Measurements from ENCODE around the gene HPSE. TPM values are rescaled to one million over a fixed set of nuclear protein-coding genes. Genes with fewer than 3 reads are reported as not detected.
"Not testable (repeated sequence)": the region's sequence is repeated elsewhere in the genome, so short reads cannot be mapped to it uniquely, and the experiment has no call there.

HPSE gene
- total RNA-seq, 1 donor from 2014 or later, result 1.8 TPM

DNA sequence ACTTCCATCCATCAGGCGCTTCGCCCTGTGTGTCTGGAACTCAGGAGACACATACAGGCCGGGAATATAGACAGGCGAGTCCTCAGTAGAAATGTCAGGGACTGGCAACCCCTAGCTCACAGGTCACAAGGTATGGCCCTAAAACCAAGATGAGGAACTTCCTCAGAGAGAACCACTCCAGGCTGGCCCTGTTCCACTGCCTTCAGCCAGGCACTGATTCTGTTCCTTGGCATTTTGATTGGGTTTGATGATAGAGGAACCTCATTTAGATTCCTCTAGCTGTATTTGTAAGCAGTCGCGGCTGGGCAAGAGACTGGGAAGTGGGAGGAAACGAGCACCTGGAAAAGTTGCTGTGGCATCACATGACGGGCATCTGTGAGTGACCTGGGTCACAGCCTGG, 8.1 kb downstream of the HPSE start:
- no peaks in the 10 kb centered on the region for H3K9me3 Mint-ChIP-seq (ENCODE audit: unreplicated experiment)
- TF ChIP-seq, protein P1, sequence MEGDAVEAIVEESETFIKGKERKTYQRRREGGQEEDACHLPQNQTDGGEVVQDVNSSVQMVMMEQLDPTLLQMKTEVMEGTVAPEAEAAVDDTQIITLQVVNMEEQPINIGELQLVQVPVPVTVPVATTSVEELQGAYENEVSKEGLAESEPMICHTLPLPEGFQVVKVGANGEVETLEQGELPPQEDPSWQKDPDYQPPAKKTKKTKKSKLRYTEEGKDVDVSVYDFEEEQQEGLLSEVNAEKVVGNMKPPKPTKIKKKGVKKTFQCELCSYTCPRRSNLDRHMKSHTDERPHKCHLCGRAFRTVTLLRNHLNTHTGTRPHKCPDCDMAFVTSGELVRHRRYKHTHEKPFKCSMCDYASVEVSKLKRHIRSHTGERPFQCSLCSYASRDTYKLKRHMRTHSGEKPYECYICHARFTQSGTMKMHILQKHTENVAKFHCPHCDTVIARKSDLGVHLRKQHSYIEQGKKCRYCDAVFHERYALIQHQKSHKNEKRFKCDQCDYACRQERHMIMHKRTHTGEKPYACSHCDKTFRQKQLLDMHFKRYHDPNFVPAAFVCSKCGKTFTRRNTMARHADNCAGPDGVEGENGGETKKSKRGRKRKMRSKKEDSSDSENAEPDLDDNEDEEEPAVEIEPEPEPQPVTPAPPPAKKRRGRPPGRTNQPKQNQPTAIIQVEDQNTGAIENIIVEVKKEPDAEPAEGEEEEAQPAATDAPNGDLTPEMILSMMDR (IDR thresholded peaks at IDR 0.05; ENCODE audit: partially characterized antibody, unreplicated experiment), result no peak
- H3K4me3 Mint-ChIP-seq (ENCODE audit: unreplicated experiment), result no peak overlapping the region
- H3K27me3 Mint-ChIP-seq (ENCODE audit: unreplicated experiment), result peaks cover 4% of the 10 kb centered on the region
- no peaks in the 10 kb centered on the region for H3K36me3 Mint-ChIP-seq (ENCODE audit: unreplicated experiment)
- no peak overlapping the region for H3K27ac Mint-ChIP-seq (ENCODE audit: unreplicated experiment)
- no peaks in the 10 kb centered on the region for H3K4me1 Mint-ChIP-seq (ENCODE audit: low read depth, unreplicated experiment)
- DNase-seq, result no peak

DNA sequence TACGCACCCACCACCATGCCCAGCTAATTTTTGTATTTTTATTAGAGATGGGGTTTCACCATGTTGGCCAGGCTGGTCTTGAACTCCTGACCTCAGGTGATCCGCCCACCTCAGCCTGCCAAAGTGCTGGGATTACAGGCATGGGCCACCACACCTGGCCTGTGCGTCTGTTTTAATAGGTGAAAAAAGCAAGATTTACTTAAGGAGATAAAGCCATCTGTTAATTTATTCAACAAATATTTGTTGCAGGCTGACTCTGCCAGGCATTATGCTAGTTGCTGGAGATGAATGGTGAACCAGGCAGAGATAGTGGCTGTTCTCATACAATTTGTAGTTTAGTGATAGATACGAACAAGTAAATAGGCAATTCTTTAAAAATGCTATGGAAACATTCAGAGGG, 9.3 kb downstream of the HPSE start:
- H3K9me3 Mint-ChIP-seq (ENCODE audit: unreplicated experiment); H3K4me3 Mint-ChIP-seq (ENCODE audit: unreplicated experiment); H3K27ac Mint-ChIP-seq (ENCODE audit: unreplicated experiment); H3K36me3 Mint-ChIP-seq (ENCODE audit: unreplicated experiment); H3K4me1 Mint-ChIP-seq (ENCODE audit: low read depth, unreplicated experiment); DNase-seq; H3K27me3 Mint-ChIP-seq (ENCODE audit: unreplicated experiment): not testable (repeated sequence)

DNA sequence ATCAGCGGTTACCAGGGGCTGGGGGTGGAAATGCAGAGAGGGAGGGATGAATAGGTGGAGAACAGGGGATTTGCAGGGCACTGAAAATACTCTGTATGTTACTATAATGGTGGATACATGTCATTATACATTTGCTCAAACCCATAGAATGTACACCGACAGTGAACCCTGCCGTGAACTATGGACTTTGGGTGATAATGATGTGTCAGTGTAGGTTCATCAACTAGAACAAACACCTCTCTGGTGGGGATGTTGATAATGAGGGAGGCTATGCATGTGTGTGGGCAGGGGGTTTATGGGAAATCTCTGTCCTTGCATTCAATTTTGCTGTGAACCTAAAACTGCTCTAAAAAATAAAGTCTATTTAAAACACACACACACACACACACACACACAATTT, 11.5 kb downstream of the HPSE start:
- Mint-ChIP-seq H3K36me3 (ENCODE audit: unreplicated experiment) (no peaks in the 10 kb centered on the region), H3K4me1 (ENCODE audit: low read depth, unreplicated experiment) (no peaks in the 10 kb centered on the region), H3K4me3 (ENCODE audit: unreplicated experiment) (no peak overlapping the region), H3K27me3 (ENCODE audit: unreplicated experiment) (no peaks in the 10 kb centered on the region), H3K27ac (ENCODE audit: unreplicated experiment) (no peak overlapping the region), H3K9me3 (ENCODE audit: unreplicated experiment) (no peaks in the 10 kb centered on the region)
- DNase-seq, result no peak
- TF ChIP-seq, protein P1 (IDR thresholded peaks at IDR 0.05; ENCODE audit: partially characterized antibody, unreplicated experiment), result no peak

DNA sequence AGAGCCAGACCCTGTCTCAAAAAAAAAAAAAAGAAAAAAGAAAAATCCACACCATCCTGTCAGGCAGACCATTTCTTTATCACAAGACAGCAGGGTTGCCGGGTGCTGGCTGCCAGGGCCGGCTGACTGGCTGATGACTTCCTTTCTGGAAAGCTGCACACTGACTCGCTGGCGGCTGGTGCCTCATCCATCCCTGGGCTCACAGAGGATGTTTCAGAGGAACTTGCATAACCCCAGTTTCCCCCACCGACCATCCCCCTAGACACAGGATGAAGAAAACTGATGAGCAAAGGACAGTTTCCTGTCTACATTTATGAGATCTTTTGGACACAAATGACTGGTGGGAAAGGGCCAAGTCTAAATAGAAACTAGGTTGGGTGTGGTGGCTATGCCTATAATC, 14.1 kb downstream of the HPSE start:
- H3K4me1 Mint-ChIP-seq (ENCODE audit: low read depth, unreplicated experiment), result no peaks in the 10 kb centered on the region
- H3K9me3 Mint-ChIP-seq (ENCODE audit: unreplicated experiment), result no peaks in the 10 kb centered on the region
- H3K27ac Mint-ChIP-seq (ENCODE audit: unreplicated experiment), result no peak overlapping the region
- no peak for DNase-seq
- TF ChIP-seq, protein P1 (IDR thresholded peaks at IDR 0.05; ENCODE audit: partially characterized antibody, unreplicated experiment), result no peak
- H3K36me3 Mint-ChIP-seq (ENCODE audit: unreplicated experiment), result no peaks in the 10 kb centered on the region
- no peak overlapping the region for H3K4me3 Mint-ChIP-seq (ENCODE audit: unreplicated experiment)
- no peaks in the 10 kb centered on the region for H3K27me3 Mint-ChIP-seq (ENCODE audit: unreplicated experiment)

DNA sequence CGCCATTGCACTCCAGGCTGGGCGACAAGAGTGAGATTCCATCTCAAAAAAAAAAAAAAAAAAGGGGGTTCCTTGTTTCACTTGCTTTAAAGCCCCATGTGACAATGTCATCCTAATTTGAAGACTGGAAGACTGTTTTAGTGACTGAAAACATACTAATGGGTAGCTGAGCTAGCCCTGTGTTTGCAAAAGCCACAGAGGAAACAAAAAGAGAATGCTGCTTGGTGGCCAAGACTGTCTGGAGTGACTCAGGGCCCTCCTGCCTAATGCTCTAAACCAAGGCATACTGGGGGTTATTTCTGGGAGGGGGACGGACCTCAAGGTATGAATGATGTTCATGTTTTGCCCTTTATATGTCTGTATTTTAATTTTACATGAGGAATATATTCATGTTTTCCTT, 16.0 kb downstream of the HPSE start:
- H3K36me3 Mint-ChIP-seq (ENCODE audit: unreplicated experiment), result no peaks in the 10 kb centered on the region
- no peak overlapping the region for H3K27ac Mint-ChIP-seq (ENCODE audit: unreplicated experiment)
- H3K4me1 Mint-ChIP-seq (ENCODE audit: low read depth, unreplicated experiment), result no peaks in the 10 kb centered on the region
- H3K27me3 Mint-ChIP-seq (ENCODE audit: unreplicated experiment), result no peaks in the 10 kb centered on the region
- no peaks in the 10 kb centered on the region for H3K9me3 Mint-ChIP-seq (ENCODE audit: unreplicated experiment)
- no peak for DNase-seq
- no peak overlapping the region for H3K4me3 Mint-ChIP-seq (ENCODE audit: unreplicated experiment)
- TF ChIP-seq, protein P1 (IDR thresholded peaks at IDR 0.05; ENCODE audit: partially characterized antibody, unreplicated experiment), result no peak

DNA sequence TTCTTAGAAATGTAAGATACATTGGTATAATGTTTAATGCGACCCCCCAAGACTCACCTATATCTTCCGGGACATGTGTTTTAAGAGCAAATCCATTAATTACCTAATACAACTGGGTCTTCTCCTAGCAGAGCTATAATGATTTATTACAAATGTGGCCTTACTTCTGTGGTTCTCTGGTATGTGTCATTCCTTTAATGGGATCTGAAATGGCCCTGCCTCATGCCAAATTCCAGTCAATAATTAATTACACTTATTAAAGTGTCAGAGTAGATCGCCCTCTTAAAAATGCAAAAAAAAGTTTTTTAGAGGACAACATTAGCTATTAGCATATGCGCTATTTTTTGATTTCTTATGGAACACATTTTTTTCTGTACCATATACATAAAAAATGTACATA, 17.0 kb downstream of the HPSE start:
- Mint-ChIP-seq H3K9me3 (ENCODE audit: unreplicated experiment) (no peaks in the 10 kb centered on the region), H3K36me3 (ENCODE audit: unreplicated experiment) (no peaks in the 10 kb centered on the region), H3K27me3 (ENCODE audit: unreplicated experiment) (no peaks in the 10 kb centered on the region), H3K4me3 (ENCODE audit: unreplicated experiment) (no peak overlapping the region), H3K27ac (ENCODE audit: unreplicated experiment) (no peak overlapping the region), H3K4me1 (ENCODE audit: low read depth, unreplicated experiment) (no peaks in the 10 kb centered on the region)
- TF ChIP-seq, protein P1 (IDR thresholded peaks at IDR 0.05; ENCODE audit: partially characterized antibody, unreplicated experiment), result no peak
- DNase-seq, result no peak
